ENCODE measurements around the gene USP9Y.

The USP9Y gene

GRCh38 chrY:12793999-12794398 lies 93.0 kb downstream of the USP9Y start:
- no peak for DNase-seq (ENCODE audit: low read depth)

DNA sequence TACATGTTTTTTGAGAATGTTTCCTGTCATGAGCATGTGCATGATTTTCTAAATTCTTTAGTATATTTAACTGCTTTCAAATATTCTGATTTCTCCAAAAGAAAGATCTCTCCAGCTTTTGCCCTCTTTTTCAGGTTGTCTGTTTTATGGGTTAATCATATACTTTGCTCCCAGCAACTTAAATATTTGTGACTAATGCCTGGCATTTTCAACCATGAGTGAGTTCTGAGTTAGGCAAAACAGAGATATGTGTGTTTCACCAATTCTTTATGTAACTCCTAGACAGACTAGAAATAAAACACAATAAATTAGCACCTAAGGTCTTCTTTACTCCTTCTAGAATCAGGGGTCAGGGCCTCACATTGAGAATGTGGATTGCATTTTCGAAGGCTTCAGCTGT lies 107.0 kb downstream of the USP9Y start:
- DNase-seq (ENCODE audit: low read depth), result no peak

DNA sequence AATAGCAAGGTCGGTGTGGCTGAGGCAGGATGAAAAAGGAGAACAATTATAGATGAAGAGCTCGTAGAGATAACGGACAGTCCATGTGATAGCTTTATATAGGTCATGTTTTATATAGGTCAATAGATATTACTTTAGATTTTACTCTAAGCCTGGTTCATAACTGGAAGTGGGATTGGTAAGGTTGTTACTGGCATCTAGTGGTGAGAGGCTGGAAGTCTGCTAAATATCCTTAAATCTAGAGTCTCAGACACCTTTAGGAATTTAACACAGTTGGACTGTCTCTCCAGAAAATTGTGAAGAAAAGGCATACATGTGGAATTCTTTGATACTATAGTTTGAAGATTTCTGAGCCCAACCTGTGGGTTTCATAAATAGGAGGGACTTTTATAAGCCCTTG lies 108.0 kb downstream of the USP9Y start:
- DNase-seq (ENCODE audit: low read depth), result no peak

DNA sequence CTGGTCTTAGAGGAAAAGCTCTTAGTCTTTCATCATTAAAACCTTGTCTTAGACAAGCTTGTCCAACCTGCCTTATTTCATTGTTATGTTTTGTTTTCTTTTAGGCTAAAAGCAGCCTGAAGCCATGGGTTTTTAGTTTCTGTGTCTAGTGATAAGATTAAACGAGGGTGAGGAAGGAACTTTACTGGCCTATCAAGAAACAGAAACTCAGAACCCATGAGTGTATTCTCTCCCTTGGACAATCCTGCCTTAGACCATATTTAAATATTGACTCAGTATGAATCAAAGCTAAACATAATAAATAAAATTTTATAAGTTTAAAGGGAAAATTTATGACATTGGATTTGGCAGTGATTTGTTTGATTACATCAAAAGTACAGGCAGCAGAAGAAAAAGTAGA lies 122.4 kb downstream of the USP9Y start:
- no peak for DNase-seq (ENCODE audit: low read depth)

- DNase-seq (ENCODE audit: low read depth), result no peak
These were observed 125.8 kb downstream of the USP9Y start for GRCh38 chrY:12826791-12827190.

- DNase-seq (ENCODE audit: low read depth), result no peak
These were observed 132.3 kb downstream of the USP9Y start for GRCh38 chrY:12833284-12833683.

DNA sequence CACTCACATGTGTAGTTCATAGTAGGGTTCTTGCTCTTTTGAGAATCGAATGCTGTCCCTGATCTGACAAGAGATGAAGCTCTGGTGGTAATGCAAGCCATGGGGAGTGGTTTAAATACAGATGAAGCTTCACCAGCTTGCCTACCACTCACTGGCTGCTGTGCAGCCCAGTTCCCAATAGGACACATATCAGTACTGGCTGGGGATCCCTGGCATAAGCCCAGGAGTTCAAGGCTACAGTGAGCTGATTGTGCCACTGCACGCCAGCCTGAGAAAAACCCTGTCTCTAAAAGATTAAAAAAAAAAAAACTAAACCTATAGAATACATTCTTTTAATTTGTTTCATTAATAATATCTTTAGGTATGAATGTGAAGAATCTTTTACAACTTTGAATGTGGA lies 136.5 kb downstream of the USP9Y start:
- DNase-seq (ENCODE audit: low read depth), result no peak

DNA sequence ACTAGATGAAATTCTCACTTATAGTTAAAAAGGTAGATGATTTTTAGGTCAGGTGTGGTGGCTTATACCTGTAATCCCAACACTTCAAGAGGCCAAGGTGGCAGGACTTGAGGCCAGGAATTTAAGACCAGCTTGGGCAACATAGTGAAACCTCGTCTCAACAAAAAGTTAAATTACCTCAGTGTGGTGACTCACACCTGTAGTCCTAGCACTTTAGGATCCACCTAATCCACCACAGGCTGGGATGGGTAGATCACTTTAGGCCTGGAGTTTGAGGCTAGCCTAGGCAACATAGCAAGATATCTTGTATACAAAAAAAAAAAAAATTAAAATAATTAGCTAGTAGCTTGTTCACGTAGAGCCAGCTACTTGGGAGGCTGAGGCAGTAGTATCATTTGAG lies 140.3 kb downstream of the USP9Y start:
- DNase-seq (ENCODE audit: low read depth), result no peak

- no peak for DNase-seq (ENCODE audit: low read depth)
These were observed 145.8 kb downstream of the USP9Y start for GRCh38 chrY:12846793-12847192.

DNA sequence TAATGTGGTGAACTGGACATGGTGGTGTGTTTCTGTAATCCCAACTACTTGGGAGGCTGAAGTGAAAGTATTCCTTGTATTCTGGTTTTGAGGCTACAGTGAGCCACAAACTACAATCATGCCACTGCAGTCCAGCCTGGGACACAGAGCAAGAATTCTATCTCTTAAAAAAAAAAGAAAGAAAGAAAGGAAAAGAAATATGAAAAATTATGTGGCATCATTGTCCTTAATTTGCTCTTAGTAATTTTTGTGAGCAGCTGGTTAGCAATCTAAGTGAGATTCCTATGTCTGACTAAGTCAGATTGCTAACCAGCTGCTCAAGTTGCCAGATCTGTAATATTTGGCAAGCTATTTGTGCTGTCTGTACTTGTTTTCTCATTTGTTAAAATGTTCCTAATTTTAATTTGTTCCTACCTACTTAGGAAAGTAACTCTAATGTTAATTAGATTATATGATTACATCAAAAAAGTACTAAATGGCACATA lies 154.8 kb downstream of the USP9Y start:
- DNase-seq (ENCODE audit: low read depth), result no peak

- DNase-seq (ENCODE audit: low read depth), result no peak
These were observed 166.9 kb downstream of the USP9Y start for GRCh38 chrY:12867960-12868359.

- no peak for DNase-seq (ENCODE audit: low read depth)
These were observed 195.9 kb downstream of the USP9Y start for GRCh38 chrY:12896973-12897372.

GRCh38 chrY:12898604-12899003 lies 197.6 kb downstream of the USP9Y start:
- DNase-seq (ENCODE audit: low read depth), result no peak

GRCh38 chrY:12904618-12905516 lies 203.8 kb downstream of the USP9Y start, which contains the start of gene DDX3Y:
Gene DDX3Y (plus strand): TSS chrY:12904868. CDS start chrY:12904937, 69 bp downstream.
- no peak for DNase-seq (ENCODE audit: low read depth)

DNA sequence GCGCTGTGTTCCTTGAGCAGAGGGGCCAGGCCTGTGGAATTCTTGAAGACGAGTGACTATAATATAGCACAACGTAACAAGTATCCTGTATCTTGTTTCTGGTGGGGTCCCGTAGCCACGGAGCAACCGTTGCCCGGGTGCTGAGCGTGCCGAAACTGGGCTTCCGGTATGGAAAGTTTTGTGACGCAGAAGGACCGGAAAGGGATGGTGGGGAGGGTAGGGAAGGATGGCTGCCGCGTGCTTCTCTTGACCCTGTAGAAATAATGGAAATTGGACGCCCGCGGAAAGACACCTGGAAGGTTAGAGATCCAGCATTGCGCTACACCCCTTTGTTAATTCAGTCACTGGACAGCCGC lies 204.5 kb downstream of the USP9Y start:
- no peak for DNase-seq (ENCODE audit: low read depth)

DNA sequence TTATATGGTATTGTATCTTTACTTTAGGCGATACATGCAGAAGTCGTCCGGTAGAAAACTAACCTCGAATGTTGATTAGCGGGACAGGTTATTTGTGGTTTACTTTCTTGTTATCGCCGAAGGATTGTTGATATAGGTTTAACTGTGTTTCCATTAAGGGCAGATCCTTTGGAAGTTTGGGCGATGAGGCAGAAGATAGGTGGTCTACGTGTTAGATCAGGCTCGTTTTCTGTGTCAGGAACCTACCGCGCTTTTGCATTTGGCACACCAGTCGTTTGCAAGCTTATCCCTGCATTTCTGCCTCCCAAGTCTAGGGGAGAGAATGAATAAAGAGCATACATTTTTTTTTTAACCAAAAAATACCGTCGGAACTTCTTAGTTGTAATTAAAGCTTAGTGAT lies 204.9 kb downstream of the USP9Y start:
- DNase-seq (ENCODE audit: low read depth), result no peak
